WERI-Rb-1 (cell line): ENCODE results near the gene TRRAP.

Experiments used
- DNase-seq: peaks from one replicate; pipeline ENCODE4 v3.0.0-alpha.2; 2020
- H3K27ac ChIP-seq: fragments of 250-450 bp; sonication (Bioruptor Pico); 2 replicates; pipeline ENCODE4 v1.5.1; 2020; ENCODE audit warnings: mild to moderate bottlenecking, moderate library complexity
- H3K27me3 ChIP-seq: fragments of 250-450 bp; sonication (Bioruptor Pico); 2 replicates; pipeline ENCODE4 v1.5.1; 2021; ENCODE audit warnings: mild to moderate bottlenecking, low read depth, moderate library complexity; ENCODE audit not compliant: insufficient read depth, severe bottlenecking
- H3K36me3 ChIP-seq: fragments of 250-450 bp; sonication (Bioruptor Pico); 2 replicates; pipeline ENCODE4 v1.5.1; 2020; ENCODE audit warnings: mild to moderate bottlenecking, moderate library complexity
- H3K4me3 ChIP-seq: 2 replicates; pipeline ENCODE4 v1.5.1; 2011; ENCODE audit warnings: low read depth, mild to moderate bottlenecking, control low read depth, low read length
- H3K9me3 ChIP-seq: fragments of 250-450 bp; sonication (Bioruptor Pico); 2 replicates; pipeline ENCODE4 v1.5.1; 2021; ENCODE audit warnings: mild to moderate bottlenecking, moderate library complexity; ENCODE audit not compliant: severe bottlenecking
- TF ChIP-seq, protein P1 (sequence below): IDR thresholded peaks from 2 replicates; pipeline ENCODE4 v1.5.1; 2011; ENCODE audit warnings: low read depth, mild to moderate bottlenecking, control low read depth, inconsistent platforms, low read length

TRRAP gene

GRCh38 chr7:99035723-99036545 lies 157.6 kb downstream of the TRRAP start:
- DNase-seq: no peak
- Histone ChIP-seq H3K27me3 (no peaks in the 10 kb centered on the region), H3K36me3 (peaks cover 94% of the 10 kb centered on the region), H3K27ac (no peak overlapping the region), H3K4me3 (no peak overlapping the region), H3K9me3 (no peaks in the 10 kb centered on the region)
- TF ChIP-seq, protein P1, sequence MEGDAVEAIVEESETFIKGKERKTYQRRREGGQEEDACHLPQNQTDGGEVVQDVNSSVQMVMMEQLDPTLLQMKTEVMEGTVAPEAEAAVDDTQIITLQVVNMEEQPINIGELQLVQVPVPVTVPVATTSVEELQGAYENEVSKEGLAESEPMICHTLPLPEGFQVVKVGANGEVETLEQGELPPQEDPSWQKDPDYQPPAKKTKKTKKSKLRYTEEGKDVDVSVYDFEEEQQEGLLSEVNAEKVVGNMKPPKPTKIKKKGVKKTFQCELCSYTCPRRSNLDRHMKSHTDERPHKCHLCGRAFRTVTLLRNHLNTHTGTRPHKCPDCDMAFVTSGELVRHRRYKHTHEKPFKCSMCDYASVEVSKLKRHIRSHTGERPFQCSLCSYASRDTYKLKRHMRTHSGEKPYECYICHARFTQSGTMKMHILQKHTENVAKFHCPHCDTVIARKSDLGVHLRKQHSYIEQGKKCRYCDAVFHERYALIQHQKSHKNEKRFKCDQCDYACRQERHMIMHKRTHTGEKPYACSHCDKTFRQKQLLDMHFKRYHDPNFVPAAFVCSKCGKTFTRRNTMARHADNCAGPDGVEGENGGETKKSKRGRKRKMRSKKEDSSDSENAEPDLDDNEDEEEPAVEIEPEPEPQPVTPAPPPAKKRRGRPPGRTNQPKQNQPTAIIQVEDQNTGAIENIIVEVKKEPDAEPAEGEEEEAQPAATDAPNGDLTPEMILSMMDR: no peak

GRCh38 chr7:99036546-99037111 lies 158.3 kb downstream of the TRRAP start:
- Histone ChIP-seq H3K4me3 (no peak overlapping the region), H3K27ac (no peak overlapping the region), H3K36me3 (peaks cover 94% of the 10 kb centered on the region), H3K27me3 (no peaks in the 10 kb centered on the region), H3K9me3 (no peaks in the 10 kb centered on the region)
- TF ChIP-seq, protein P1: peak; percentile 62
- DNase-seq: peak; percentile 51

- H3K27ac ChIP-seq: no peak overlapping the region
- H3K27me3 ChIP-seq: no peaks in the 10 kb centered on the region
- no peaks in the 10 kb centered on the region for H3K9me3 ChIP-seq
- H3K4me3 ChIP-seq: no peak overlapping the region
- H3K36me3 ChIP-seq: peaks cover 89% of the 10 kb centered on the region
- no peak for DNase-seq
- TF ChIP-seq, protein P1: no peak
Observed at GRCh38 chr7:99037327-99037940, 159.1 kb downstream of the TRRAP start.

- TF ChIP-seq, protein P1: no peak
- Histone ChIP-seq H3K27me3 (no peaks in the 10 kb centered on the region), H3K9me3 (no peaks in the 10 kb centered on the region), H3K27ac (no peak overlapping the region), H3K36me3 (peaks cover 83% of the 10 kb centered on the region), H3K4me3 (no peak overlapping the region)
- DNase-seq: no peak
Observed at GRCh38 chr7:99038086-99038855, 159.9 kb downstream of the TRRAP start.

DNA sequence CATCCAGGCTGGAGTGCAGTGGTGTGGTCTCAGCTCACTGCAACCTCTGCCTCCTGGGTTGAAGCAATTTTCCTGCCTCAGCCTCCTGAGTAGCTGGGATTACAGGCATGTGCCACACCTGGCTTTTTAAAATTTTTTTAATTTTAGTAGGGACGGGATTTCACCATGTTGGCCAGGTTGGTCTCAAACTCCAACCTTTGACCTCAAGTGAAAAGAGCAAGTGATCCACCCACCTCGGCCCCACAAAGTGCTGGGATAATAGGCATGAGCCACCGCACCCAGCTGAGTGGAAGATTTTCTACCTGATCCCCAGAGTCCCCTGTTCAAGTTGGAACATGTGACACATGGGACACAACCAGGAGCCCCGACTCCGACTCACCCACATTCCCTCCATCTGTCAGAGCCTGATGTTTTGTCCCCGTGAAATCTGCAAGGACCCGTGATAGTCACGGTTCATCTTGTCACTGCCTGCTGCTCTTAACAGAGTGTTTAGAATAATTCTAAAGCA lies 161.1 kb downstream of the TRRAP start:
- TF ChIP-seq, protein P1: no peak
- Histone ChIP-seq H3K4me3 (no peak overlapping the region), H3K27me3 (no peaks in the 10 kb centered on the region), H3K36me3 (peaks cover 83% of the 10 kb centered on the region), H3K9me3 (no peaks in the 10 kb centered on the region), H3K27ac (no peak overlapping the region)
- DNase-seq: no peak
